MM.1S (cell line): ENCODE measurements around the gene GNPTG.

Experiments used
- EZH2 ChIP-seq: fragments of 300-600 bp; sonication (generic); optimal IDR thresholded peaks from 2 replicates; pipeline ENCODE3; 2017; ENCODE audit warnings: low read depth, mild to moderate bottlenecking, antibody characterized with exemption, low read length, mixed read lengths
- EZH2phosphoT487 ChIP-seq: fragments of 300-600 bp; sonication (generic); IDR thresholded peaks from 2 replicates; pipeline ENCODE4 v1.6.1; 2018; ENCODE audit warnings: antibody characterized with exemption, low read length
- TF ChIP-seq, protein P1 (sequence below): fragments of 300-600 bp; sonication (generic); IDR thresholded peaks from 2 replicates; pipeline ENCODE4 v1.5.1; 2016; ENCODE audit warnings: antibody characterized with exemption, low read length, mixed read lengths

DNA sequence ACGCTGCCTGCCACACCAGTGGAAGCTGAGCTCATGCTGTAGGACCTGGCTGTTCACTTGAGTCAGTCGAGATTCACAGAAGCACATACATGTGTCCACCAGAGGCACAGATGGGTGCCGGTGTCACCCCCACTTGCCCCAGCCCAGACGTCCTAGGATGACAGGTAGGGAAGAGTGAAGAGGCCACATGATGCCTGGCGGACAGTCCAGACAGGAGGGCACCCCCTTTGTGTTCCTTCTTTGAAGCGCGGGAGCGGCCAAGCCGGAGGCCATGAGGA is 33.5 kb upstream of the GNPTG start:
- TF ChIP-seq, protein P1, sequence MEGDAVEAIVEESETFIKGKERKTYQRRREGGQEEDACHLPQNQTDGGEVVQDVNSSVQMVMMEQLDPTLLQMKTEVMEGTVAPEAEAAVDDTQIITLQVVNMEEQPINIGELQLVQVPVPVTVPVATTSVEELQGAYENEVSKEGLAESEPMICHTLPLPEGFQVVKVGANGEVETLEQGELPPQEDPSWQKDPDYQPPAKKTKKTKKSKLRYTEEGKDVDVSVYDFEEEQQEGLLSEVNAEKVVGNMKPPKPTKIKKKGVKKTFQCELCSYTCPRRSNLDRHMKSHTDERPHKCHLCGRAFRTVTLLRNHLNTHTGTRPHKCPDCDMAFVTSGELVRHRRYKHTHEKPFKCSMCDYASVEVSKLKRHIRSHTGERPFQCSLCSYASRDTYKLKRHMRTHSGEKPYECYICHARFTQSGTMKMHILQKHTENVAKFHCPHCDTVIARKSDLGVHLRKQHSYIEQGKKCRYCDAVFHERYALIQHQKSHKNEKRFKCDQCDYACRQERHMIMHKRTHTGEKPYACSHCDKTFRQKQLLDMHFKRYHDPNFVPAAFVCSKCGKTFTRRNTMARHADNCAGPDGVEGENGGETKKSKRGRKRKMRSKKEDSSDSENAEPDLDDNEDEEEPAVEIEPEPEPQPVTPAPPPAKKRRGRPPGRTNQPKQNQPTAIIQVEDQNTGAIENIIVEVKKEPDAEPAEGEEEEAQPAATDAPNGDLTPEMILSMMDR, result no peak
- no peak for TF ChIP-seq EZH2phosphoT487
- TF ChIP-seq EZH2, result no peak
